ENCODE results near the gene HSPA1B.
A peak's percentile ranks its signal among the peaks of the same experiment; 100 is the strongest.
"Not testable (repeated sequence)": the region's sequence is repeated elsewhere in the genome, so short reads cannot be mapped to it uniquely, and the experiment has no call there.

Gene HSPA1B

GRCh38 chr6:31860349-31860748 is 32.8 kb downstream of the HSPA1B start:
- DNase-seq, result no peak

GRCh38 chr6:31861150-31861549 is 33.6 kb downstream of the HSPA1B start:
- DNase-seq, result no peak

- no peak for DNase-seq
These were observed 34.4 kb downstream of the HSPA1B start for GRCh38 chr6:31861919-31862343.

GRCh38 chr6:31862344-31863235 is 35.1 kb downstream of the HSPA1B start, which contains the start of gene NEU1:
Gene NEU1, minus strand, starts transcription at chr6:31862821. Its CDS starts 45 bp downstream, at chr6:31862776.
- peak; percentile 90 to 99 for DNase-seq

- DNase-seq, result not testable (repeated sequence)
These were observed 36.6 kb downstream of the HSPA1B start for GRCh38 chr6:31864123-31864562.

- DNase-seq, result no peak
These were observed 37.3 kb downstream of the HSPA1B start for GRCh38 chr6:31864818-31865204.

GRCh38 chr6:31865205-31866118 is 37.9 kb downstream of the HSPA1B start:
- DNase-seq, result no peak

GRCh38 chr6:31868658-31868971 is 41.1 kb downstream of the HSPA1B start:
- DNase-seq, result not testable (repeated sequence)

- no peak for DNase-seq
These were observed 41.8 kb downstream of the HSPA1B start for GRCh38 chr6:31869343-31869742.

GRCh38 chr6:31870385-31870921 is 42.9 kb downstream of the HSPA1B start:
- no peak for DNase-seq

- DNase-seq, result no peak
These were observed 43.6 kb downstream of the HSPA1B start for GRCh38 chr6:31871046-31871659.

- no peak for DNase-seq
These were observed 46.6 kb downstream of the HSPA1B start for GRCh38 chr6:31874084-31874670.

- DNase-seq, result no peak
These were observed 47.5 kb downstream of the HSPA1B start for GRCh38 chr6:31874836-31875572.

- no peak for DNase-seq
These were observed 48.3 kb downstream of the HSPA1B start for GRCh38 chr6:31875877-31876276.

- DNase-seq, result no peak
These were observed 48.8 kb downstream of the HSPA1B start for GRCh38 chr6:31876357-31876756.

GRCh38 chr6:31877125-31877650 is 49.6 kb downstream of the HSPA1B start:
- no peak for DNase-seq

GRCh38 chr6:31877651-31878161 is 50.2 kb downstream of the HSPA1B start:
- DNase-seq, result no peak

- no peak for DNase-seq
These were observed 50.7 kb downstream of the HSPA1B start for GRCh38 chr6:31878222-31878621.

- DNase-seq, result no peak
These were observed 51.2 kb downstream of the HSPA1B start, which contains the start of gene SLC44A4 for GRCh38 chr6:31878726-31879125. Gene SLC44A4, minus strand, starts transcription at chr6:31878997. Its CDS starts 17 bp downstream, at chr6:31878980.

GRCh38 chr6:31879143-31879542 is 51.6 kb downstream of the HSPA1B start:
- DNase-seq, result no peak

All from NCI-H187 (cell line).